GM21723 (cell line): Measurements from ENCODE around the gene SPNS3.

Source experiments
- ATAC-seq: cut with Tn5 transposase; IDR thresholded peaks from one replicate; pipeline ENCODE4 v1.9.1; 2021; ENCODE audit warnings: mild to moderate bottlenecking, moderate library complexity; ENCODE audit not compliant: unreplicated experiment

Gene SPNS3

DNA sequence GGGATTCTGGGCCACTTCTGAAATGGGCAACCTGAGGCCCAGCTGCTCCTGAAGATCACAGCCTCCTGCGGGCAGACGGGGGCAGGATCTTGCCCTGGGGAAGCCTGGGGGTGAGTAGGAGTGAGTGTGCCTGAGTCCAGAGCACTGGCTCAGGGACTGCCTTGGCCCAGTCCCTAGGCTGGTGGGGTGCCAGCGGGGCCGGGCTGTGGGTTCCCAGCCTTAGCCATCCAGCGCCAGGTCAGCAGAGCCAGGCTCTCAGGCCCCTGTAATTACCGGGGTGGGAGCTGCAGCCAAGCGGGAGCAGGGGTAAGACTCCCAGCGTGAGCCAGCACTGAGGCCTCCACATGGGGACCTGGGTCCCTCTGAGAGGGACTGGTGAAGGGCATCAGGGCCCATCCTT, 73.2 kb downstream of the SPNS3 start:
- no peak for ATAC-seq

DNA sequence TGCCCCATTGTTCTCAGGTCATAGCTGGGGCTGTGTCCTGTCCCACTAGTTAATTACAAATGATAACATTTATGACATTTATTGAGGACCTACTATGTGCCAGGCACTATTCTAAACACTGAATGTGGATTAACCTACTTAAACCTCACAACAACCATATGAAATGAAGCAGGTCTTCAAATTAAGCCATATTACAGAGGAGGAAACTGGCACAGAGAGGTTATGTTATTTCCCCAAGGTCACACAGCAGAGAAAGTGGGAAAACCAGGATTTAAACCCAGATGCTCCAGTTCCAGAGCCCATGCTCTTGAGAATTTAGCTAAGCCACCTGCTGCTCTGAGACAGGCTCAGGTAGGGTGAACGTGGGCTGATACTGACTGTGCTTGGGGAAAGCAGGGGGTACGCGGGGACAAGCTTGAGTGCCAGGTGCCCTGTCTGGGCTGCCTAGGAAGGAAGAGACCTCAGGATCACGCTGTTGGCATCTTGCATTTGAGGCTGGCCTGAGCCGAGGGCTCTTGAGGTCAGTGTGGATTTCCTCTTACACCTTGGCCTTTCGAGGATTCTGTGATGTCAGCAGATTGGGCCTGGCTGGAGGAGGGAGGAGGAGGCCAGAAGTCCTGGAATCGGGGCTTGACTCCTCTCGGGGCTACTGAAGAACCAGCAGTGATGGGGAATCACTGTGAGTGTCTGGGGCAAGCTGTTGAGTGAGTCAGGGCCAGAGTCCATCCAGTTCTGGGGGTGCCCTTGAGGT, 73.8 kb downstream of the SPNS3 start:
- no peak for ATAC-seq

DNA sequence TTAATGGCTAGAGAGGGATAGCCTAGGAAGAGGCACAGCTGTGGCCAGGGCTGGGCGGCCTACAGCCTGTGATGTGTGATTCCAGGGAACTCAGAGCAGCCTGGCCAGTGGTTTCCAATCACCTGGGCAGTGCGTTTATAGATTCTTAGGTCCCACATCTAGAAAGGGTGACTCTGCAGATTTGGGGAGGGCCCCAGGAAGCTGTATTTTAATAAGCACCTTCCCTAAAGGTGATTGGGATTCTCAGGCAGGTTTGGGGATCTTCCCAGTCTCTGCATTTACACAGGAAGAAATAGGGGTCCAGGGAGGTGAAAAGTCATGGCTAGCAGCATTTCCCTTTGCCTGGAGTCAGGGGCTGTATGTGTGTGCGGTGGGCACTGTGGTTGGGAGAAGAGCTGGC, 74.5 kb downstream of the SPNS3 start:
- ATAC-seq = no peak

DNA sequence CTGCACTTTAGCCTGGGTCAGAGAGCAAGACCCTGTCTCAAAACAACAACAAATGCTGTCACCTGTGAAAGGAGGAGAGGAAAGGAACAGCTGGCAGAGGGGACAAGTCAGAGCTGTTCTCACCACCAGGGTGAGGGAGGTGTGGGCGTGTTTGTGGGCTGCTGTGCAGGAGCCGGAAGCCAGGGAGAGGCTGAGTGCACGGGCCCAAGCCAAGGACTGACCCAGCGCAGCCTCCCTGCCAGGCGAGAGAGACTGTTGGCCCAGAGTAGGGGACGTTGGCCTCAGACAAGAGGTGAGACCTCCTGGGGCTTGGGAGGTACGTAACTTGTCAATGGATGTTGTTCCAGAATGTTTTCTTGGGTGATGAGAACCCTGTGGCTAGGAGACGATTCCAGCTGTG, 75.7 kb downstream of the SPNS3 start:
- ATAC-seq = no peak

DNA sequence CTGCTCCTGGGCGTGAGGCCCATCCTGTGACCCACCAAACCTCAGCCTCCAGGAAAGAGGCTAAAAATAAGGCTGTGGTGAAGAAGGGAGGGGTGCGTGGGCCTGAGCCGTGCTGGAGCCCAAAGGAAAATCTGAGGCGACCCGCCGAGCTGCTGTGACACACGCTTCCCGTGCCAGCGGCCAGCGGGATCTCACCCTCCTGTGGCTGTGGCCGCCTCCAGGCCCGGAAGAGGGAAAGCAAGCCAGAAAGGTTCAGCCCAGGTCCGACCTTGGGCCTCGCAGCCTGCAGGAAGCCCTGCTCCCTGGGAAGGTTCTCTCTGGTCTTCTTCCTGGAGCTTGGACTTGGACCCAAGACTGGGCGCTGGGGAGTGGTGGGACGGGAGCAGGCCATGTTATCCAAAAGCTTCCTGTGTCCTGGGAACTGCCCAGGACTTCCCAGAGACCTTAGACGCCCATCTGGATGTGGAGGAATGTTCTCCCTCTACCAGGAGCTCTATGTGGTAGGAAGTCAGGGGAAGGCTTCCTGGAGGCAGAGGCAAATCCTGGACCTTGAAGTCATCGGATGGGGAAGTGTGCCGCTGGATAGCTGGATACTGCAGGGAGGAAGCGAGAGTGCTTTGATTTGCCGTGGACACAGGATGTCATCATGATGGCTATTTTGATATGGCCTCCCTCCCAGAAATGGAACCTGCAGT, 76.3 kb downstream of the SPNS3 start:
- no peak for ATAC-seq

DNA sequence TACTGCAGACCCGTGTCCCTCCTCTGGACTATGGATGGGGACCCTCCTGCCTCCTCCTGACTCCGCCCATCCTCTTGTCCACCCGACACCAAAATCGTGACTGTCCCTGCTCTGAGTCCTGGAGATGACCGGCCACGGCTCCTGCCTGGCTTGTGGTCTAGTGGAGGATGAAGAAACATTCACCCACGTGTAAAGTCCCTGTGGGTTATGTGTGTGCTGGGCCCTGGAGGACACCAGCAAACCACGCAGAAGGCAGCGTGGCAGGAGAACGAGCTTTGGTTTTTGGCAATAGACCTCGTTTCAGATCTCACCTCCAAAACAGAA, 76.8 kb downstream of the SPNS3 start:
- ATAC-seq = no peak

DNA sequence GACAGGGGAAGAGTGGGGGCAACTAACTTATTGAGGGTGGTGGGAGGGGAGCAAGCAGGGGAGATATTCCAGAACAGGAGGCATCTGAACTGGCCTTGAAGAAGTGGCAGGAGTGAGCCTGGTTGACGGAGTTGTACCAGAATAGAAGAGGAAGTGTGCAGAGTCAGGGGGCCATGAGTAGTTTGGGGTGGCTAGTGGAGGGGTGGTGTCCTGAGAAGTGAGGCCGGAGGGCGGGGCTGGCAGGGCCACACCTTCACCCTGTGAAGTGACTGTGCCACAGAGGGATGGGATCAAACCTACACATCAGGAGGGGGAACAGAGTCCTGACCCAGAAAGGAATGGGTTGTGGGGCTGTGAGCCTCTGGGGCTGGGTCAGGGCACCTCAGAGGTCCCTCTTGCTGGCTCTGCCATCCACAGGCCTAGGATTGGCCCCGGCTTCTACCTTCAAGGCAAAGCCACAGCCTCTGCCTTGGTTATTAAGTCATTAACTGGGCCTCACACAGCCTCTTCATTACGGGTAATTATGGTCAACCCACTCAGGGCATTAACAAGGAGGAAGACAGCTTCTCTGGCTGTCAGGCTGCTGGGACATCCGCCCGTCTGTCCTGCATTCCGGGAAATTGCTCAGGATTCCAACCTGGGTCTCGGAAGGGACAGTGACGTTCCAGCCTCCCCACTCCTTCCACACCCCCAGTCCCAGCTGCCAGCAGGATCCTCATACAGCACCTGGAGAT, 77.6 kb downstream of the SPNS3 start:
- no peak for ATAC-seq

DNA sequence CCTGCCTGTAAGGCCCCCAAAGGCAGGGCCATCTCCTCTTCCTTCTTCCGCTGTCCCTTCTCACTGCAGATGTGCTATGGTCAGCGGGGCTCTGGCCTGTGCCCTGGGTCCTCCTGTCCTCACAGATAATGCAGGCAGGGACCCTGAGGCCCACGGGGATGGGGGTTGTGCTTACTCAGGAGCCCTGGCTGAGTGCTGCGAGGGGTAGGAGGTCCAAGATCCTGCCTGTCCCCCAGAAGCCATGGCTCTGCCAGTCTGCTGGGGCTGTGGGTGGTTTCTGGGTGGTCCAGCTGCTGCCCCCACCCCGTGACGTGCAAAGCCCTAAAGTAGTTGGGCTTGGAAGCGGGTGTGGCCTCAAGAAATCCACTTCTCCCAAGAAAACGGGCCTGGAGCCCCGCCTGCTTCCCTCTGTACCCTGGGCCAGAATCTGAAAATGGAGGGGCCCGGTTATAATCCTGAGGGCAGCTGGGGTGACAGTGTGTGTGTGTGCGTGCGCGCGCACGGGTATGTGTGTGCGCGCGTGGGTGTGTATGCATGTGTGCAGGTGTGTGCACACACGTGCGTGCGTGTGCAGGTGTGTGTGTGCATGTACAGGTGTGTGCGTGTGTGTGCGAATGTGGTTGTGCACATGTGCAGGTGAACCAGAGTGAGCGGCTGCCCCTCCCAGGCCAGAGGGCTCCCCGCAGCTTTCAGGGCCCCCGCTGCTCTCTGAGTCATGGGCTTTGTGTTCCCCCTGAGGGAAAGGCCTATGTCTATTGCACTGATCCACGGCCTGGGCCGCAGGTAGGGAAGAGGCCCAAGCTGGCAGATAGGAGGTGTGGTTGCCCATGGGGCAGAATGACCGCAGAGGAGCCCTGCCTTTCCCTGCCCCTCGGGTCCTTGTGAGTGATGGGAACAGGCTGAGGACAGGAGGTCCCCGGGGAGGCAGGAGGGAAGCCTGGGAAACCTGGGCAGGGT, 78.7 kb downstream of the SPNS3 start:
- no peak for ATAC-seq

DNA sequence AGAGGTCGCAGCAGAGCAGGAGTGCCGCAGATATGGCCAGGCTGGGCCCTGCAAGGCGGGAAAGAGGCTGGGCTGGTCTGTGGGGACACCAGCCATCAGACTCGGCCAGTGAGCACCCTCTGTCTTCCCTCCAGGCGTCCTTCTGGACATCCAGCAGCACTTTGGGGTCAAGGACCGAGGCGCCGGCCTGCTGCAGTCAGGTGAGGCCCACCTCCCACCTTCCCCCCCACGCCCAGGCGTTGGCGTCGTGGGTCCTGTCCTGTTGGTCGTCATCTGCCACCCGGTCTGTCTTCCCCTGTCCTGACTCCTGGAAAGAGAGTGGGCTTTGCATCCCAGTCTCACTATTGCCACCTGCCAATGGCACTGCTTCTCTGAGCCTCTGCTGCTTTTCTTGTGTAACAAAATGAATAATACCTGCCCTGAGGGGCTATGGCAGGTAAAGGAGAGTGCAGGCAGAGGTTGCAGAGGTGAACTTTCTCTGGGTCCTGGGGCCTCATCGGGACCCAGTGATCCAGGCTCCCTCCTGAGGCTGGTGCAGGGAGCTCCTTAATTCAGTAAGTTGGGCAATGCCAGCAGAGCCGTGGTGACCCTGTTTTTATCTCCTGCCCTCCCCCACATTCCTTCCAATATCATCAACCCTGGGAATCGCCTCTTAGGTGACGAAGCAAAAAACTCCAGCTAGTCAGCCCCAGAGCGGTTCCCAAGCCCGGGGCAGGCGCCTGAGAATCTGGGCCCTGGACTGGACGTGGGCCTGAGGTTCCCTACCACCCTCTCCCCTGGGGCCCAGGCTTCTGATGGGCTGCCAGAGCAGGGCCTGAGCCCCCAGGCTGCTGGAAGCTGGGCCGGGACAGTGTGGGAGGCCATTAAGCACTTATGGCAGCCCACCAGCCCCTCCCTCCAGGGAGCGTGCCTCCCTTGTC, 79.6 kb downstream of the SPNS3 start:
- ATAC-seq = no peak

DNA sequence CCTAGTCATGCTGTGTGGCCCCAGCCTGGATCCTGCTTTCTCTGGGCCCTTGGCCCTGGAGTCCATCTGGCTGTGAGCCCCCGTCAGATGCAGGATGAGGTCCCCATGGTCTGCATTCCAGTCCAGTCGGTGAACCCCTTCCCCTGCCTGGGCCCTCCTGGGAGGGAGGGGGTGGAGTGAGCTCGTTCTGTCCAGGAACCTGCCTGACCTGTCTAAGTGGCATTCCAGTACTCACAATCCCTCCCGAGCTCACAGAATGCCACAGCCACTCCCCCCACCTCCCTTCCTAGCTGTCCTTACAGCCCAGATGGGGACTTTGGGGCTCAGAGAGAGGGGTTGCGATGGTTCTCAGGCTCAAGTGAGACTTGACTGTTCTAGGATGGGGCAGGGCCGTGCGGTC, 80.5 kb downstream of the SPNS3 start:
- no peak for ATAC-seq

DNA sequence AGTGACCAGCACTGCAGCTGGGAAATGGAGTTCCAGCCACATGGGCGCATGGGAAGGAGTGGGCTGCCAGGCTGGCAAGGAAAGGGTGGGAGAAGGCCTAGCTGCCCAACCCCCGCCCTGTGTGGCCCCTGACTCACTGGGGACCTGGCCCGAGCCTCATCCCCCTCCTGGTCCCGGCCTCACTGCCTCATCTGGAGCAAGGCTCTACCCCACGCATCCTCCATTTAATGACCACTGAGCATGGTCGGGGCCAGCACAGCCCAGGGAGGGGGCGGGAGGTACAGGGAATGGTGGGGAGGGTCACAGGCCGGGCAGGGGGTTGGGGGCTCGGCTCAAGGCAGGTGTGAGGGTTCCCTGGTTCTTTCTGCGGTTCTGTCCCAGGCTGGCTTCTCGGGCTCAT, 81.0 kb downstream of the SPNS3 start:
- ATAC-seq = no peak

DNA sequence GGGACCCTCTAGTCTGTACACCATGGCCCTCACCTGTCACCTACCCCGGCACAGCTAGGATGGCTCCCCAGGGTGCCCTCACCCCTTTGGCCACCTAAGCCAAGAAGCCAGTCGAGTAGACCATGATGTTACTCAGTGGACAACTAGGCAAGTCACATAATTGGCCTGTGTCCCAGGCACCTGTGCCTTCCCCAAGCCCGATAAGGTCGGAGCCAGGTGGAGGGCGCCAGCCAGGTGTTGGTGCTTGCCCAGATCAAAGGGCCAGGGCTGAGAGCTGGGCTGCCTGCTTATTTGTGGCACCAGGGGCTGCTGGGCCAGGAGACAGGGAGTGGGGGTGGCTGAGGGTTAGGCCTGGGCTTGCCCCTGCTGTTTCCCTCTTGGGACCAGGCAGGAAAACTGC, 81.8 kb downstream of the SPNS3 start:
- ATAC-seq = no peak

DNA sequence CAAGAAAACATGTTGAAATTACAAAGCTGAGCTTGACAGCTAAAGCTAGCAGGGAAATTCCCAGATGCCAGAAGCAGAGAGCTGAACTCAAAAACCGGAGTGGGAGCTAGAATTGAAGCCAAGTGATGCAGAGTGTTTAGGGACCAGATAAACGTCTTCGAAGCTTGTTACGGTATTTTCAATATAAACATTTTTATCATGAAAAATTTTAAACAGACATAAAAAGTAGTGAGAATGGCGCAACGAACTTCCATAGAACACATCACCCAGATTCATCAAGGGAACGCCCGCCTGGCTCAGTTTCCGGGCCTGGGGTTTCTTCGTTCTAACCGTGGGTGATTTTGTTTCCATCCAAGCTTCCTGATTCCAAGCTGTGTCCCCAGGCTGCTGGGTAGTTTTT, 83.0 kb downstream of the SPNS3 start:
- no peak for ATAC-seq

DNA sequence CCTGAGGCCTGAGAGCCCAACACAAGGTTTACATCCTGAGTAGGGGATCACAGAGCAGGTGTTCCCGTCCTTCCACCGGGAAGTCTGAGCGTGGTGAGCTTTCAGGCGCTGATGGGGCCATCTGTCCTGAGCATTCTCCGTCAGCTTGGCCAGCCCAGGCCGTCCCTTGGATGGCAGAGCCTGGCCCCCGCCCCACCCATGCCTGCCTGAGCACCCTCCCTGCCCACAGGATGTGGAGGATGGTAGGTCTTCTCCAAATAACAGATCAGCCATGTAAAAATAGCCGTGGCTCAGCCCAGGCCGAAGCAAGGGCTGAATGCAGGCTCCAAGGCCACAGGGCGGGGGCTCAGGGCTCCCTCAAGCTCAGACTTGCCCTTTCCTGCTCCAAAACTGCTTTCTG, 85.2 kb downstream of the SPNS3 start:
- no peak for ATAC-seq

DNA sequence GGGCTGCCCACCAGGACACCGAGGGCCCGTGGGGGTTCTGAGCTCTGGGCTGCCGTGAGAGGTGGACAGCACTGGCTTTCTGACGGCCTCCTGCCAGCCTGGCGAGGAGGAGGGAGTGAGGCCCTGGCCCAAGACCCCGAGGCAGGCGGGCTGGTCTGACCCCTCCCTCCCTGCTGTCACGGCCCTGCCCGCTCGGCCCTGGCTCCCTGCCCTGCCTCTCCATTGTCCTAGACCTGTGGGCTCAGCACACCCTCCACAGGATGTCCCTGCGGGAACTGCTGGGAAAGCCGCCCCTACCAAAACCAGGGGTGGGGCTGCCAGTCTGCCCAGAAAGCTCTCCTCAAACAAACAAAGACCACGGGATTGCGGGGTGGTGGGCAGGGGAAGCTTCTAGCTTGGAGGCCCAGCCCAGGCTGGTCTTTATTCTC, 85.6 kb downstream of the SPNS3 start:
- ATAC-seq = no peak

DNA sequence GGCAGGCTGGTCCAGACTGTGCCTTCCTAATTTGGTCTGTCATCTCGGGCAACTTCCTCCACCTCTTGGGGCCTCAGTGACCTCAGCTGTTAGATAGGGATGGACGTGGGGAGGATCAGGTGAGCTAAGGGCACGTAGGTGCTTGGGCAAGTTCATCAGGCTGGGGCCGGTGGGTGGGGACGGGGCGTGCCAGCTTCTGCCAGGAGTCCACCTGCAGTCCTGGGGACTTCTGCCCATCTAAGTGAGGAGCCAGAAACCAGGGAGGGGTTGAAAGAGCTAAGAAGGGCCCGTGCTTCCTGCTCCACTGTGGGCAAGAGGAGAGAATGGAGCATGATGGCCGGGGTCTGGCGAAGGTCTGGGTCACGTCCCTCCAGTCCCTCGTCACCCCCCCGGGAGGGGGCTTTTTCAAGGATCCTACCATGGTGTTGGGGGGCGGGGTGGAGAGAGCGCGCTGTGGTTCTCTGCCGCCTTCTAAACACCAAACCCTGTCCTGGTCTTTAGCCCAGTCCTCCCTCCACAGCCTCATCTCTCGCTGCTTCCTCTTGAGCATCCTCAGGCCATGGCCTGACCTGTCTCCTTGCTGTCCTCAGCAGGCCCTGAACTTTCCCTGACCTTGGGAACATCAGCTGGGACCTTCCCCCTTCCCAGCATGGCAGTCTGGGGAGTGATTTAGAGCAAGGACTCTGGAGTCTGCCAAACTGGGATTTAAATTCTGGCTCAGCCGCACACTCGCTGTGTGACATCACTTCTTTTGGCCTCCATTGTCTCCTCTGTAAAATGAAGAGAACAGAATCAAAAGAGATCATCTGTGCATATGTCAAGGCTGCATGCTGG, 86.5 kb downstream of the SPNS3 start:
- no peak for ATAC-seq

DNA sequence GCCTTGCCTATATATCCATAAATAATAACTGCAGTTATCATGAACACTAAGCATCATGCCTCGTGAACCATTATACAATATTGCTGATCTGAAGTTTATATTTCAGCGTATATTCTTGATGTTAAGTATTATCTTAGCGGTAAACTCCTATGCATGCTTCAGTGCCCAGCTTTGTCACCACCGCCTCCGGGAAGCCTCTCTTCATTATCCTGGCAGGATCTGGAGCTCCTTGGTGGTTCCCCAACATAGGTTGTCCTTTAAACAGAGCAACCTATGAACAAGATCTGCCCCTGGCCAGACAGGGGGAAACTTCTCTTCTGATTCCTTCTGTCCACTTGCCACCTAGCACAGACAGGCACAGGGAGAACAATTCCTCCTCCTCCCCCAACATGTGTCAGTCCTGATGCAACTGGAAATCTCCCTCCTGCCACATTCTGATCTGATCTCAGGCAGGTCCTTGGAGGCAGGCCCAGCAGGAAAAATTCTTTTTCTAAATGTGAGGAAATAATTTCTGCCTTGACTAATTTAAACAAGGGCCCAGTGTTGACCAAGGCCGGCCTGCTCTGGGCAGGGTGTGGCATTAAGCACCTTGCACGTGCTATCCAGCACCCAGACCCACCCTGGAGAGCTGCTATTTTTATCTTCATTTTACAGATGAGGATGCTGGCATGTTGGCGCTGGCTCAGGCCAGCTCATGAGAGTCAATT, 87.3 kb downstream of the SPNS3 start:
- no peak for ATAC-seq

DNA sequence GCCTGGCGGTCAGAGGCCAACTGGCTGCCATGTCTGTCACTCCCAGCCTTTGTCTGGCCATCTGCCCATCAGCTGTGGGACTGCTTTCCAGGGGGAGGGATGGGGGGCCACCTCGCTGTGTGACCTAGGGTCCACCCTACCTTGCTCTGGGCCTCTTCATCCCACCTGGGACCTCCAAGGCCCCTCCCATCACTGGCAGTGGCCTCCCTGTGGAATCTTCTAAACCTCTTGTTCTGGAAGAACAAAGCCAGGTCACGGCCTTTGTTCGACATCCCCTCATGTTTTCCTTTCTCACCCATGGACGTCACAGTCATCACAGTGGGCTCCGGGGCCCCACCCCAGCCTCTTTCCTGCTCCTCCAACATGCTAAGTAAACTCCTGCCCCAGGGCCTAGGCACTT, 88.9 kb downstream of the SPNS3 start:
- ATAC-seq = no peak
